H1 (cell line): Measurements from ENCODE around the gene TP73. TPM values are rescaled to one million over a fixed set of nuclear protein-coding genes. Genes with fewer than 3 reads are reported as not detected.

Experiments used
- CHD7 ChIP-seq: fragments of 300-600 bp; sonication (generic); IDR thresholded peaks from 2 replicates; pipeline ENCODE4 v1.7.1; 2012; ENCODE audit warnings: low read length, moderate library complexity, mild to moderate bottlenecking, inconsistent platforms; ENCODE audit not compliant: insufficient replicate concordance
- EZH2 ChIP-seq: fragments of 200-600 bp; sonication (generic); IDR thresholded peaks from 2 replicates; pipeline ENCODE4 v1.7.1; 2012; ENCODE audit warnings: low read depth, mild to moderate bottlenecking, moderate library complexity, low read length, inconsistent platforms; ENCODE audit not compliant: severe bottlenecking
- RAD21 ChIP-seq, 2 experiments: IDR thresholded peaks in 1 of 2; conservative IDR thresholded peaks in 1 of 2; 2 replicates each; pipeline ENCODE4 v1.6.1; 2011; ENCODE audit warnings: low read depth in 2 of 2, low read length in 2 of 2, improper control_type of control experiment in 1 of 2, inconsistent platforms in 1 of 2, mild to moderate bottlenecking in 1 of 2, moderate library complexity in 1 of 2
- RBBP5 ChIP-seq: IDR thresholded peaks from 2 replicates; pipeline ENCODE4 v1.7.1; 2012; ENCODE audit warnings: low read depth, mild to moderate bottlenecking, inconsistent platforms, low read length, moderate library complexity, borderline replicate concordance
- RXRA ChIP-seq: IDR thresholded peaks from 2 replicates; pipeline ENCODE4 v1.6.1; 2011; ENCODE audit warnings: low read depth, mild to moderate bottlenecking, low read length, moderate library complexity; ENCODE audit not compliant: insufficient read depth
- SIN3A ChIP-seq, 2 experiments: IDR thresholded peaks in 1 of 2; conservative IDR thresholded peaks in 1 of 2; 2 replicates each; pipeline ENCODE4 v1.6.1; 2011 to 2012; ENCODE audit warnings: low read length in 2 of 2, improper control_type of control experiment in 1 of 2, low read depth in 1 of 2, mild to moderate bottlenecking in 1 of 2
- SP2 ChIP-seq: IDR thresholded peaks from 2 replicates; pipeline ENCODE4 v1.6.1; 2012; ENCODE audit warnings: mild to moderate bottlenecking, low read length, inconsistent platforms
- USF2 ChIP-seq: IDR thresholded peaks from 2 replicates; pipeline ENCODE4 v1.6.1; 2011; ENCODE audit warnings: low read length, improper control_type of control experiment
- polyA plus RNA-seq, 7 experiments: library from polyadenylated mRNA; depleted of rRNA in 3 of 7; stranded (reverse) in 5 of 7; unstranded in 2 of 7; fragments of >200 nt in 5 of 7; fragments of 200-250 nt in 2 of 7; gene quantifications; 1 replicate in 5 of 7; 2 replicates in 1 of 7; 4 replicates in 1 of 7; pipeline versions ENCODE4 v1.2.1 to v1.2.3, GENCODE V29; 2011 to 2013; ENCODE audit warnings: missing spikeins in 2 of 7, mixed read lengths in 2 of 7
- total RNA-seq: library from RNA; stranded (reverse); fragmentation: NEBNext Ultra II Directional; extraction: Animal tissue kit (Norgen Biotek cat#: 25700); gene quantifications from 2 replicates; pipeline ENCODE4 v1.2.1, GENCODE V29; 2021

TP73 gene
- total and polyA plus RNA-seq, 2 of the 8 experiments (the other 6 are each of a cell fraction or from before 2014, with no cell fraction given): 2.6 to 3.1 TPM

GRCh38 chr1:3733094-3733882 lies 81.0 kb downstream of the TP73 start (continued):
- no peak for TF ChIP-seq CHD7
- no peak for TF ChIP-seq USF2
- no peak for TF ChIP-seq RAD21 (IDR thresholded peaks at IDR 0.05 in 1 of 2, conservative IDR thresholded peaks at IDR 0.05 in 1 of 2; ENCODE audit: low read depth in 2 of 2, low read length in 2 of 2)
- TF ChIP-seq SP2: no peak
- no peak for TF ChIP-seq RBBP5
- TF ChIP-seq EZH2: no peak
- TF ChIP-seq SIN3A (conservative IDR thresholded peaks at IDR 0.05 in 1 of 2, IDR thresholded peaks at IDR 0.05 in 1 of 2; ENCODE audit: low read depth in 1 of 2, low read length in 2 of 2): no peak
- TF ChIP-seq RXRA: no peak
